Tibial nerve (tissue), 4 donors: ENCODE results near the gene WBP11. TPM values are rescaled to one million over a fixed set of nuclear protein-coding genes. Genes with fewer than 3 reads are reported as not detected.

Experiments used
- DNase-seq, 2 donors: peaks; one replicate each; pipeline ENCODE4 v3.0.0-alpha.2; 2019; ENCODE audit warnings: low spot score in 2 of 2
- H3K27ac ChIP-seq, 4 donors: fragments of 200-600 bp; sonication (generic) in 3 of 4; one replicate each; pipeline ENCODE4 v1.5.1; 2017 to 2019; ENCODE audit warnings: mild to moderate bottlenecking in 1 of 4
- H3K27me3 ChIP-seq, 2 donors: fragments of 200-600 bp; sonication (generic) in 1 of 2; one replicate each; pipeline versions ENCODE4 v1.5.1 to v1.6.0; 2017 to 2019
- H3K36me3 ChIP-seq, 3 donors: fragments of 200-600 bp; sonication (generic); one replicate each; pipeline ENCODE4 v1.5.1; 2018 to 2019
- H3K4me1 ChIP-seq, 4 donors: fragments of 200-600 bp; sonication (generic) in 3 of 4; one replicate each; pipeline ENCODE4 v1.5.1; 2017 to 2019
- H3K4me3 ChIP-seq, 4 donors: fragments of 200-600 bp; sonication (generic) in 3 of 4; one replicate each; pipeline ENCODE4 v1.5.1; 2017 to 2019; ENCODE audit warnings: mild to moderate bottlenecking in 1 of 4, moderate library complexity in 1 of 4
- H3K9me3 ChIP-seq, 4 donors: fragments of 200-600 bp; sonication (generic) in 3 of 4; one replicate each; pipeline ENCODE4 v1.5.1; 2017 to 2019
- CTCF ChIP-seq, 5 experiments: fragments of 200-600 bp in 3 of 5; fragments of 450-650 bp in 2 of 5; sonication (generic) in 3 of 5; IDR thresholded peaks; one replicate each; pipeline ENCODE4 v1.5.1; 2016 to 2019; ENCODE audit warnings: antibody characterized with exemption in 5 of 5, mild to moderate bottlenecking in 3 of 5, moderate library complexity in 2 of 5
- EP300 ChIP-seq, 2 donors: sonication (generic); formaldehyde crosslinking; IDR thresholded peaks; one replicate each; pipeline ENCODE4 v1.6.1; 2017; ENCODE audit warnings: antibody characterized with exemption in 2 of 2, mild to moderate bottlenecking in 1 of 2
- POLR2A ChIP-seq, 2 donors: fragments of 450-650 bp; IDR thresholded peaks; one replicate each; pipeline ENCODE4 v1.6.1; 2017; ENCODE audit warnings: antibody characterized with exemption in 2 of 2, mild to moderate bottlenecking in 2 of 2, moderate library complexity in 2 of 2
- WGBS, 2 donors: methylation state at CpG; one replicate each; pipeline ENCODE4 v1.1.5; 2018; 5-methylcytosine and 5-hydroxymethylcytosine counted together
- total RNA-seq, 4 donors: library from RNA; depleted of rRNA; stranded (reverse); fragments of >200 nt; gene quantifications; one replicate each; pipeline ENCODE4 v1.1.0, GENCODE V29; 2016

The WBP11 gene
- total RNA-seq, 4 donors from 2014 or later, result 11.7 to 22.6 (median 19.2) TPM

DNA sequence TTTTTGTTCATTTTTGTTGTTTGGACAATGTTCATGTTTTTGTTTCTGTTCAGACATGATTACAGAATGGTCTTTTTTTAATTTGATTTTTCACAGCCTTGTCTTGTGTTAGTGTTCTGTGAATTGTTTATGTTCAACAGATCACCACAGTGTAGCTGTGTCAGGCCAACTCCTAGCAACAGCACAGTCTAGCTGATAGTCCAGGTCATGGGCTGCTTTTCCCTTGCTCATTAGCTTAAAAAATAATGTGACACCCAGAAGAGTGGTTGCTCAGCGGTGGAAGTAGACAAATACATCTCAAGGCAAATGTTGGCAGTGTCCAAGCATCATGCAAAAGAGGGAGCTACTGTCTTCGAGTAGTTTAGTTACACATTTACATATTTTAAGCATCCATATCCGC is 22.4 kb downstream of the WBP11 start:
- no peak for DNase-seq
- Histone ChIP-seq H3K9me3 (no peaks in the 10 kb centered on the region), H3K27me3 (no peaks in the 10 kb centered on the region), H3K4me3 (peak overlapping the region in 1 of 4 donors; percentile 20), H3K36me3 (peaks cover 0 to 17% (median 0%) of the 10 kb centered on the region in 3 donors), H3K4me1 (peaks cover 0 to 40% (median 3%) of the 10 kb centered on the region in 4 donors), H3K27ac (peak overlapping the region in 2 of 4 donors; percentile 26 to 35)
- 78 to 92% methylated on average over 3 of the region's 3 CpGs for WGBS, 2 donors
- TF ChIP-seq POLR2A (IDR thresholded peaks at IDR 0.05) (no peak), CTCF (IDR thresholded peaks at IDR 0.05) (no peak), EP300 (IDR thresholded peaks at IDR 0.05) (no peak)

DNA sequence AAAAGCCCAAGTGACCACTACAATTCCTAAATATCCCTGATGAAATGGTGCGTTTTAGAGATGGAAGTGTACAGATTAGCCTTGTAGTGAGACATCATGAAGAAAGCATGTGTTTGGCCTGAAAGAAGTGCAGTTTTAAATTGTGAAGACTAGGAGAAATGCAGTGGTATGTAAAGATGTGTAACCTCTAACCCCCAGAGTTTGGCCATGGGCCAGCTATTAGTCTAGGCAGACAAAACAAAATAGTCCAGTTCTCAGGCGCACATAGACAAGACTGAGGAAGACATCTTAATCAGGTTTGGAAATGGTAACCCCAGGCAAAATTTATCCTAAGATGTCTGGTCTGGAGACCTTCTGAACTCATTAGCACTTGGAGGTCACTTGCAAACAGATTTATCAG is 23.4 kb downstream of the WBP11 start:
- Histone ChIP-seq H3K9me3 (no peaks in the 10 kb centered on the region), H3K4me3 (no peak overlapping the region), H3K36me3 (peaks cover 0 to 10% (median 0%) of the 10 kb centered on the region in 3 donors), H3K27ac (peak overlapping the region in 1 of 4 donors; percentile 35), H3K27me3 (no peaks in the 10 kb centered on the region), H3K4me1 (peaks cover 0 to 44% (median 4%) of the 10 kb centered on the region in 4 donors)
- WGBS, 2 donors, result 60 to 78% methylated on average over 2 of the region's 2 CpGs
- TF ChIP-seq POLR2A (IDR thresholded peaks at IDR 0.05), result no peak
- no peak for TF ChIP-seq EP300 (IDR thresholded peaks at IDR 0.05)
- TF ChIP-seq CTCF (IDR thresholded peaks at IDR 0.05), result no peak
- DNase-seq, result no peak

DNA sequence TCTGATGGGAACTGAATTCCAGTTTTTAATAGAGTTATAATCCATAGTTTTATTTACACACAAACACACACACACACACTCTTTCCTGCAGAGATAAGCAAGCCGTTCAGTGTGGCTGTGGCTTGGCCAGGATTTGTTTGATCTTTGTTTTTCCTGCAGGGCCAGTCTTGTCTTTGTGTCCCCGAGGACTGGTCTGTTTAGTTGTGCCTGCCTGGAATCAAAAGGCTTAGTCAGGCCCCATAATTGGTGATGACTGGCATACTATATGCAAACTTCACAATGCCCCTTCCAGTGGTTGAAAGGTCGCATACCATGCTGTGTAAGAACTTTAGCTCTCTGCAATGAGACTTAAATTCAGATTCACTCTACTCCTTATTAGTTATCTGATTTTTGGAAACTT is 26.0 kb downstream of the WBP11 start:
- H3K36me3 ChIP-seq, result no peaks in the 10 kb centered on the region
- no peak overlapping the region for H3K4me3 ChIP-seq
- peak overlapping the region in 3 of 4 donors; percentile 38 to 99 (median 93) for H3K27ac ChIP-seq

DNA sequence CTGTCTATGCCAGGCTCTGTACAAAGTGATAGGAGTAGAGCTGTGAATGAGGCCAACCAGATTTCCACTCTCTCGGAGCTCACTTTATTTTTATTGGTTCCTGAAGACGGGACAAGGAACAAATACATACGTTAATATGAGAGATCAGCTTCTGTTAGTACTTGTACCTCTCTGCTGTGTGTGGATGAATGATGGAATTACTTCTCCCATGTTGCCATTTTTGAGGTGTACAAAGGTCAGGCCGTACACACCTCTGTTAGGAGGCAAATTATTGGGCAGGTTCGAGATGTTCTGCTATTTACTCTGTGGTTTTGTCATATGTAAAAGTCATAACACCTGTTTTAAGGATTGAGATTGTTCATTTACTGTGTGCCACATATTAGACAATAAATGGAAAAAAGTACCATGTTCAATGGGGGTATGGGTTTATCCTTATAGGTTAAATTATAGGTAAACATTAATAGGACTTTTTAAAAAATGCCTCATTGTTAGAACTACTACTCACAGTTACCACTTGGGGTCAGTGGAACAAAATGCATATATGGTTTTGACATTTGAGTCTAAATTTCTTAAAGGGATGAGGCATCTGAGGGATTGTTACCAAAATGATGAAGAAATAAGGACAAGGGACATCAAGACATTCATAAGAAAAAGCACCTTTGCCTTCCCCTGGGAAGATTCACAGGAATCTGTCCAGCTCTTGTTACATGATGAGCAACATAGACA is 26.9 kb downstream of the WBP11 start:
- H3K9me3 ChIP-seq, result no peaks in the 10 kb centered on the region
- no peak for DNase-seq
- peak overlapping the region in 2 of 4 donors; percentile 66 to 80 for H3K4me3 ChIP-seq
- peak in 2 of 5 experiments; percentile 8 to 34 for TF ChIP-seq CTCF (IDR thresholded peaks at IDR 0.05)
- TF ChIP-seq POLR2A (IDR thresholded peaks at IDR 0.05), result no peak
- no peaks in the 10 kb centered on the region for H3K27me3 ChIP-seq
- peaks cover 0 to 54% (median 9%) of the 10 kb centered on the region in 4 donors for H3K4me1 ChIP-seq
- H3K27ac ChIP-seq, result peak overlapping the region; percentile 88 to 99 (median 94)
- no peaks in the 10 kb centered on the region for H3K36me3 ChIP-seq
- 56 to 62% methylated on average over 5 of the region's 5 CpGs for WGBS, 2 donors

More for the DNA sequence above, 26.0 kb downstream of the WBP11 start:
- no peaks in the 10 kb centered on the region for H3K9me3 ChIP-seq
- H3K4me1 ChIP-seq, result peaks cover 0 to 45% (median 7%) of the 10 kb centered on the region in 4 donors
- no peaks in the 10 kb centered on the region for H3K27me3 ChIP-seq
- DNase-seq, result no peak
- 28 to 45% methylated on average over 3 of the region's 3 CpGs for WGBS, 2 donors
- TF ChIP-seq EP300 (IDR thresholded peaks at IDR 0.05) (no peak), CTCF (IDR thresholded peaks at IDR 0.05) (no peak)

DNA sequence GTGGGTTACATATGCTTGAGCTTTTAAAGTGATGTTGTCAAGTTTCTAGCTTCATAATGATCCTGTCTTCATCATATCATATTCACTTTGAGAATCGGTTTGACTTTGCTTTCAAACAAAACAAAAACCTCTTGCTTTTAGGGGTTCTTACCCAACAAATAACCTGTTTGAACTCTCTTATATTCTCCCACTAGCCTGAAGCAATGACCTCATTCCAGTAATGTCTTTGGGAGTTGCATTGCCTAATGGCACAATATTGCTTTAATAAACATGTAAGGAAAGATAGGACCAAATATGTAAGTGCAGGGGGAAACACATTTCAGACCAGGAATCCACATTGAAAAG is 27.7 kb downstream of the WBP11 start:
- WGBS, 2 donors, result 11 to 21% methylated on average over 1 of the region's 1 CpG
- H3K36me3 ChIP-seq, result no peaks in the 10 kb centered on the region
- DNase-seq, result peak in 1 of 2 donors; percentile 18
- no peaks in the 10 kb centered on the region for H3K9me3 ChIP-seq
- H3K4me3 ChIP-seq, result peak overlapping the region; percentile 66 to 90 (median 82)
- no peaks in the 10 kb centered on the region for H3K27me3 ChIP-seq
- TF ChIP-seq POLR2A (IDR thresholded peaks at IDR 0.05) (no peak), EP300 (IDR thresholded peaks at IDR 0.05) (no peak), CTCF (IDR thresholded peaks at IDR 0.05) (no peak)
- peaks cover 0 to 57% (median 10%) of the 10 kb centered on the region in 4 donors for H3K4me1 ChIP-seq
- H3K27ac ChIP-seq, result peak overlapping the region; percentile 88 to 99 (median 94)
